Tibial nerve (tissue), 4 donors: ENCODE results near the gene UGT1A9. TPM values are rescaled to one million over a fixed set of nuclear protein-coding genes. Genes with fewer than 3 reads are reported as not detected.

Source experiments
- DNase-seq, 2 donors: peaks; one replicate each; pipeline ENCODE4 v3.0.0-alpha.2; 2019; ENCODE audit warnings: low spot score in 2 of 2
- H3K27ac ChIP-seq, 4 donors: fragments of 200-600 bp; sonication (generic) in 3 of 4; one replicate each; pipeline ENCODE4 v1.5.1; 2017 to 2019; ENCODE audit warnings: mild to moderate bottlenecking in 1 of 4
- H3K27me3 ChIP-seq, 2 donors: fragments of 200-600 bp; sonication (generic) in 1 of 2; one replicate each; pipeline versions ENCODE4 v1.5.1 to v1.6.0; 2017 to 2019
- H3K36me3 ChIP-seq, 3 donors: fragments of 200-600 bp; sonication (generic); one replicate each; pipeline ENCODE4 v1.5.1; 2018 to 2019
- H3K4me1 ChIP-seq, 4 donors: fragments of 200-600 bp; sonication (generic) in 3 of 4; one replicate each; pipeline ENCODE4 v1.5.1; 2017 to 2019
- H3K4me3 ChIP-seq, 4 donors: fragments of 200-600 bp; sonication (generic) in 3 of 4; one replicate each; pipeline ENCODE4 v1.5.1; 2017 to 2019; ENCODE audit warnings: mild to moderate bottlenecking in 1 of 4, moderate library complexity in 1 of 4
- H3K9me3 ChIP-seq, 4 donors: fragments of 200-600 bp; sonication (generic) in 3 of 4; one replicate each; pipeline ENCODE4 v1.5.1; 2017 to 2019
- CTCF ChIP-seq, 5 experiments: fragments of 200-600 bp in 3 of 5; fragments of 450-650 bp in 2 of 5; sonication (generic) in 3 of 5; IDR thresholded peaks; one replicate each; pipeline ENCODE4 v1.5.1; 2016 to 2019; ENCODE audit warnings: antibody characterized with exemption in 5 of 5, mild to moderate bottlenecking in 3 of 5, moderate library complexity in 2 of 5
- EP300 ChIP-seq, 2 donors: sonication (generic); formaldehyde crosslinking; IDR thresholded peaks; one replicate each; pipeline ENCODE4 v1.6.1; 2017; ENCODE audit warnings: antibody characterized with exemption in 2 of 2, mild to moderate bottlenecking in 1 of 2
- POLR2A ChIP-seq, 2 donors: fragments of 450-650 bp; IDR thresholded peaks; one replicate each; pipeline ENCODE4 v1.6.1; 2017; ENCODE audit warnings: antibody characterized with exemption in 2 of 2, mild to moderate bottlenecking in 2 of 2, moderate library complexity in 2 of 2
- WGBS, 2 donors: methylation state at CpG; one replicate each; pipeline ENCODE4 v1.1.5; 2018; 5-methylcytosine and 5-hydroxymethylcytosine counted together
- total RNA-seq, 4 donors: library from RNA; depleted of rRNA; stranded (reverse); fragments of >200 nt; gene quantifications; one replicate each; pipeline ENCODE4 v1.1.0, GENCODE V29; 2016

UGT1A9 gene
- total RNA-seq, 4 donors from 2014 or later: not detected

GRCh38 chr2:233791151-233791882, 119.6 kb downstream of the UGT1A9 start:
- Histone ChIP-seq H3K36me3 (no peaks in the 10 kb centered on the region), H3K27ac (no peak overlapping the region), H3K27me3 (no peaks in the 10 kb centered on the region), H3K4me1 (no peaks in the 10 kb centered on the region), H3K9me3 (peaks cover 0 to 4% (median 0%) of the 10 kb centered on the region in 4 donors), H3K4me3 (no peak overlapping the region)
- TF ChIP-seq EP300 (IDR thresholded peaks at IDR 0.05): no peak
- WGBS, 2 donors: 83 to 84% methylated on average over 18 of the region's 18 CpGs
- no peak for DNase-seq

- 80 to 84% methylated on average over 9 of the region's 9 CpGs for WGBS, 2 donors
- Histone ChIP-seq H3K4me1 (no peaks in the 10 kb centered on the region), H3K27me3 (no peaks in the 10 kb centered on the region), H3K36me3 (no peaks in the 10 kb centered on the region), H3K4me3 (no peak overlapping the region), H3K9me3 (peaks cover 0 to 4% (median 0%) of the 10 kb centered on the region in 4 donors), H3K27ac (no peak overlapping the region)
- DNase-seq: no peak
- TF ChIP-seq CTCF (IDR thresholded peaks at IDR 0.05) (no peak), EP300 (IDR thresholded peaks at IDR 0.05) (no peak), POLR2A (IDR thresholded peaks at IDR 0.05) (no peak)
Observed at GRCh38 chr2:233791883-233792329, 120.2 kb downstream of the UGT1A9 start.

GRCh38 chr2:233792720-233793119, 121.0 kb downstream of the UGT1A9 start:
- 88 to 94% methylated on average over 7 of the region's 7 CpGs for WGBS, 2 donors
- TF ChIP-seq CTCF (IDR thresholded peaks at IDR 0.05) (no peak), EP300 (IDR thresholded peaks at IDR 0.05) (no peak), POLR2A (IDR thresholded peaks at IDR 0.05) (no peak)
- no peaks in the 10 kb centered on the region for H3K27me3 ChIP-seq
- no peak for DNase-seq
- no peaks in the 10 kb centered on the region for H3K4me1 ChIP-seq
- H3K36me3 ChIP-seq: no peaks in the 10 kb centered on the region
- H3K4me3 ChIP-seq: no peak overlapping the region
- no peak overlapping the region for H3K27ac ChIP-seq
- H3K9me3 ChIP-seq: peaks cover 0 to 4% (median 0%) of the 10 kb centered on the region in 4 donors

GRCh38 chr2:233793465-233794127, 121.9 kb downstream of the UGT1A9 start:
- no peak for DNase-seq
- H3K27me3 ChIP-seq: no peaks in the 10 kb centered on the region
- H3K27ac ChIP-seq: no peak overlapping the region
- H3K4me3 ChIP-seq: no peak overlapping the region
- peaks cover 0 to 4% (median 0%) of the 10 kb centered on the region in 4 donors for H3K9me3 ChIP-seq
- 69 to 83% methylated on average over 13 to 17 of the region's 18 CpGs for WGBS, 2 donors
- H3K36me3 ChIP-seq: no peaks in the 10 kb centered on the region
- no peaks in the 10 kb centered on the region for H3K4me1 ChIP-seq
- TF ChIP-seq CTCF (IDR thresholded peaks at IDR 0.05) (no peak), POLR2A (IDR thresholded peaks at IDR 0.05) (no peak), EP300 (IDR thresholded peaks at IDR 0.05) (no peak)

GRCh38 chr2:233794128-233794658, 122.5 kb downstream of the UGT1A9 start:
- Histone ChIP-seq H3K36me3 (no peaks in the 10 kb centered on the region), H3K4me1 (no peaks in the 10 kb centered on the region), H3K27ac (no peak overlapping the region), H3K27me3 (no peaks in the 10 kb centered on the region), H3K9me3 (peaks cover 0 to 4% (median 0%) of the 10 kb centered on the region in 4 donors), H3K4me3 (no peak overlapping the region)
- no peak for TF ChIP-seq POLR2A (IDR thresholded peaks at IDR 0.05)
- TF ChIP-seq CTCF (IDR thresholded peaks at IDR 0.05): no peak
- no peak for TF ChIP-seq EP300 (IDR thresholded peaks at IDR 0.05)
- 69 to 78% methylated on average over 17 of the region's 17 CpGs for WGBS, 2 donors
- no peak for DNase-seq
